Effector memory CD8-positive, alpha-beta T cell (primary cell): ENCODE results near the gene ABCF3.
"Not testable (repeated sequence)": the region's sequence is repeated elsewhere in the genome, so short reads cannot be mapped to it uniquely, and the experiment has no call there.

Experiments used
- ATAC-seq: fragments of 150-1000 bp; cut with Tn5 transposase; replicated peaks from 2 replicates; pipeline ENCODE4 v1.10.0; 2021; ENCODE audit warnings: mild to moderate bottlenecking, moderate library complexity
- DNase-seq, 3 experiments: peaks; one replicate each; pipeline ENCODE4 v3.0.0; 2021
- H3K27ac Mint-ChIP-seq, 2 donors: one replicate each; pipeline ENCODE4 v1.8.0; 2022; ENCODE audit warnings: mild to moderate bottlenecking in 2 of 2, mixed read lengths in 2 of 2, moderate library complexity in 2 of 2
- H3K27me3 Mint-ChIP-seq, 2 donors: one replicate each; pipeline ENCODE4 v1.8.0; 2022; ENCODE audit warnings: mixed read lengths in 2 of 2
- H3K36me3 Mint-ChIP-seq: one replicate; pipeline ENCODE4 v1.8.0; 2022; ENCODE audit warnings: mild to moderate bottlenecking, moderate library complexity, mixed read lengths; ENCODE audit not compliant: insufficient read depth
- H3K4me1 Mint-ChIP-seq, 2 donors: one replicate each; pipeline ENCODE4 v1.8.0; 2022; ENCODE audit warnings: low read depth in 2 of 2, mixed read lengths in 2 of 2
- H3K4me3 Mint-ChIP-seq, 2 donors: one replicate each; pipeline ENCODE4 v1.8.0; 2022; ENCODE audit warnings: mild to moderate bottlenecking in 2 of 2, mixed read lengths in 2 of 2, moderate library complexity in 2 of 2
- H3K9me3 Mint-ChIP-seq, 2 donors: one replicate each; pipeline ENCODE4 v1.8.0; 2022; ENCODE audit warnings: mixed read lengths in 2 of 2

ABCF3 gene

DNA sequence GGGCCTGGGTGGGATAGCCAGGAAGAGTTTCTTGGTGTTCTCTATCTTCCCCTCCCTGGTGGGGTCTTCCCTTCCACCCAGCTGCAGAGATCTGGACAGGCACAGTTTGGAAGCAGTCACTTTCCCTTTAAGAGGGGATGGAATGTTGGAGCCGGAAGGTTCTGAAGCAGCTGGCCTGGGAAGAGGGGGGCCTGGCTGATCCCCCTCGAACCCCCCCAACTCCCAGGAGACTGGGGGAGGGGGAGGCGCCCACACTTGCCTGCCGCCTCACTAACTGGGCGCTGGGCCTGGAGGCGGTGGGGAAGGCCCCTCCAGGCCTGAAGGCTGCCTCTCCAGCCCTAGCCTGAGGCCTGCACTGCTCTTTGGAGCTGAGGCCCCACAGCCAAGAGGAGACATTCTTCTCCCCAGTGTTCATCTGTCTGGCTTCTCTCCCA, 29.5 kb upstream of the ABCF3 start:
- Mint-ChIP-seq H3K4me1 (peaks cover 27 to 38% of the 10 kb centered on the region in 2 donors), H3K36me3 (peaks cover 8% of the 10 kb centered on the region), H3K27ac (peak overlapping the region; percentile 30 to 88), H3K4me3 (peak overlapping the region; percentile 93 to 97), H3K27me3 (no peaks in the 10 kb centered on the region), H3K9me3 (no peaks in the 10 kb centered on the region)
- DNase-seq = no peak
- ATAC-seq = no peak

DNA sequence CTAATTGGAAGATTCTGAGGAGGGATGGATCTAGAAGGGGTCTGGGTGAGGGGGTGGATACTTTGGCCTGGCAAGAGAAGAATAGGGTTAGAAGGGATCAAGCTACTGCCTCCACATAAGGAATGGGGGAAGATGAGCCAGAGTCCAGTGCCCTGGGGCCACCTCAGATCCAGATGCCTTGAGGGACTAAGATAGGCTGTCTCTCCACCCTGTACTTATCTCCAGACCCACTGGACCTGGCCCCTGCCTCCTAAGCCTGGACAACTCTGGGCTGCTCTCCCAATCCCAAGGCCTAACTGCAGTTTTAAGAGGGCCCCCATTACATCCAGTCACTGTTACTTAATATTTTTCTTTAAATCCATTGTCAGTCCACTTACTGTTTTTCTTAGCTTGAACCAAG, 28.8 kb upstream of the ABCF3 start:
- peaks cover 10% of the 10 kb centered on the region for H3K36me3 Mint-ChIP-seq
- no peak for DNase-seq

DNA sequence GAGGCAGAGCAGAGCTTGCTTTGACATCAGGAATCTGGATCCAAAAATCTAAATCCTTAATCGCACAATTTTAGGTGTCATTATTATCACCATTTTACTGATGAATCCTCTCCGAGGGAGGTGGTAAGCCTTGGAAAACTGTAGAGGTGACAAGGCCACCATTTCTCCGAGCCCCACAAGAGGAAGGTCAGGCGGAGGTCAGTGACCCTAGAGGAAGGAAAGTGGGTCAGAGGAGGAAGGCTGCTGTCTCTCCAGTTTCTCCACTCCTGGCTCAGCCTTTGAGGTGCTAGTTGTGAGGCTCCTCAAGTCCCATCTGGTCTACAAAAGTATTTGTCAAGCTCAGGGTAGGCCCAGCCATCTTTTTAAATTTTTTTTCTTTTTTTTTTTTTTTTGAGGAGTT, 27.6 kb upstream of the ABCF3 start:
- DNase-seq (no peak), ATAC-seq (no peak)
- Mint-ChIP-seq H3K27me3 (no peaks in the 10 kb centered on the region), H3K4me3 (no peak overlapping the region), H3K4me1 (peaks cover 28 to 46% of the 10 kb centered on the region in 2 donors), H3K36me3 (peaks cover 13% of the 10 kb centered on the region), H3K27ac (peak overlapping the region in 1 of 2 donors; percentile 30), H3K9me3 (no peaks in the 10 kb centered on the region)

More for the DNA sequence above, 28.8 kb upstream of the ABCF3 start:
- ATAC-seq = no peak
- Mint-ChIP-seq H3K27me3 (no peaks in the 10 kb centered on the region), H3K4me3 (peak overlapping the region; percentile 93 to 97), H3K27ac (peak overlapping the region; percentile 30 to 88), H3K9me3 (no peaks in the 10 kb centered on the region), H3K4me1 (peaks cover 28 to 40% of the 10 kb centered on the region in 2 donors)

DNA sequence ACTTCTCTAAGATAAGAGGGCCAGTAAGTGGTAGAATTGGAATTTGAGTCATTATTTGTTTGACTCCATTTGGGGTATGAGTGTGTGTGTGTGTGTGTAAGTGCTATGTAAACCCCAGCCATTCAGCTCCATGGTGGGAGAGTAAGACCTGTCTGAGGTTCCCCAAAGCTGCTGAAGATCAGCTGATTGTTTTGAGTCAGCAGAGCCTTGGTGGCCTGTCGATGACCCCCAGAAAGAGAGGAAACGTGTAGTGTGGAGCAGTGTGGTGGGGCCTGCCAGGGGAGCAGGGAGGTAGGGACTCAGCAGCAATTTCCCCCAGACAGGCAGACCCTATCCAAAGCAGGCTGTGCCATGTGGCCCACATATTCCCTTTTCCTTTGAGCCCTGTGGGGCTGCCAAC, 25.5 kb upstream of the ABCF3 start:
- DNase-seq = no peak

DNA sequence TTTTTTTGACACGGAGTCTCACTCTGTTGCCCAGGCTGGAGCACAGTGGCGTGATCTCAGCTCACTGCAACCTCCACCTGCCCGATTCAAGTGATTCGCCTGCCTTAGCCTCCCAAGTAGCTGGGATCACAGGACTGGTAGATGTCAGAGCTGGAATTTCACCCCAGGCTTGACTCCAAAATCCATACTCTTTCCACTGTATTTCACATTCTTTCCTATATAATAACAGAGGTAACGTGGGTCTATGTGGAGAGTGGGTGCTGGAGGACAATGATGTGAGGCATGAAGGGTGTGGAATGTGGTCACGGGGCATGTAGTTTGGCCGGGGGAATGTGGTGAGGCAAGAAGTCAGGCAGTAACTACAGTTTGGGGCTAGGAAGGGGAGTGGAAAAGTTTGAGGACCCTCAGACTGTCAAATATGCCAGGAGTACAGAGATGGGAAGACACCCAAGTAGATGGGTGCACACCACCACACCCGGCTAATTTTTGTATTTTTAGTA, 23.4 kb upstream of the ABCF3 start:
- not testable (repeated sequence) for H3K9me3 Mint-ChIP-seq, H3K27me3 Mint-ChIP-seq, H3K4me3 Mint-ChIP-seq, ATAC-seq, DNase-seq, H3K27ac Mint-ChIP-seq
- H3K36me3 Mint-ChIP-seq = peaks cover 13% of the 10 kb centered on the region
- peaks cover 20 to 28% of the 10 kb centered on the region in 2 donors for H3K4me1 Mint-ChIP-seq

More for the DNA sequence above, 25.5 kb upstream of the ABCF3 start:
- no peaks in the 10 kb centered on the region for H3K27me3 Mint-ChIP-seq
- H3K4me3 Mint-ChIP-seq = no peak overlapping the region
- ATAC-seq = no peak
- no peaks in the 10 kb centered on the region for H3K9me3 Mint-ChIP-seq
- H3K4me1 Mint-ChIP-seq = peaks cover 34 to 45% of the 10 kb centered on the region in 2 donors
- peaks cover 10% of the 10 kb centered on the region for H3K36me3 Mint-ChIP-seq
- no peak overlapping the region for H3K27ac Mint-ChIP-seq

DNA sequence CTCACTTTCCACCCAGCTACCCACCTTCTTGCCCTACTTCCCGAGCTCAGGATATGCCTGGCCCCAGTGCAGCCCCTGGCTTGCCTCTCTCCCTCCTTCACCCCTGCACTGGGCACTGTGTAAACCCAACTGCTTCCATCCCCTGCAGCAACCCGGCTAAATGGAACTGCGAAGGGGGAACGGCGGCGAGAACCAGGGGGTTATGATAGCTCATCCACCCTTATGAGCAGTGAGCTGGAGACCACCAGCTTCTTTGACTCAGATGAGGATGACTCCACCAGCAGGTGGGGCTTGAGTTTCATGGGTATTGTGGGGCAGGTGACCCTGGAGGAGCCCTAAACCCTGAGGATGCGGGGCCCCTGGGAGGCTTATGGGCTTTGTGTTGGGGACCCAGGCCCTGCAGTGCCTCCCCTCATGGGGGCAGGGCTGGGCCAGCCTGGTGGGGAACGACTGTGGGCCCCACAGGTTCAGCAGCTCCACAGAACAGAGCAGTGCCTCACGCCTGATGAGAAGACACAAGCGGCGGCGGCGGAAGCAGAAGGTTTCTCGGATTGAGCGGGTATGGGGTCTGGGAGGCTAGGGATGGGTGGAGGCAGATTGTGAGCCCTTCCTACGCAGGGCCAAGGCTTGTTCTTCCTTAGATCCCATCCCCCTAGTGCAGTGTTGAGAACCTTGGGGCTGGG, 21.2 kb upstream of the ABCF3 start:
- Mint-ChIP-seq H3K36me3 (peaks cover 16% of the 10 kb centered on the region), H3K9me3 (no peaks in the 10 kb centered on the region), H3K4me3 (no peak overlapping the region), H3K27me3 (no peaks in the 10 kb centered on the region), H3K4me1 (peaks cover 16 to 22% of the 10 kb centered on the region in 2 donors), H3K27ac (no peak overlapping the region)
- DNase-seq (no peak), ATAC-seq (no peak)

DNA sequence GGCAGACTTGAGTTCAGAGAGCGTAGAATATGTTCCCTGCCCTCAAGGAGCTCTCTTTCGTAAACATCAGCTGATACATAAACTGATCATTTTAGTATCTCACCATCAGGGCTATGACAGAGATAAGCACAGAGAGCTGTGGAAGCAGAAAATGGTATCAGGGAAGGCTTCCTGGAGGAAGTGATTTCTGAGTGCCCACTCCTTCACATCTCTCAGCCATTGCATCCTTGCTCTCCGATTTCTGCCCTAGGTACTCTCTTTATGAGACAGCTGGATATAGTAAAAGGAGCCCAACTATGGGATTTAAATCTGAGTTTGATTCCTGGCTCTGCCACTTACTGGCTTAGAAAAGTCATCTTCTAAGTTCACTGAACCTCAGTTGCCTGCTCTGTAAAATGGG, 20.5 kb upstream of the ABCF3 start:
- peaks cover 13% of the 10 kb centered on the region for H3K36me3 Mint-ChIP-seq
- DNase-seq = no peak
- peaks cover 11 to 16% of the 10 kb centered on the region in 2 donors for H3K4me1 Mint-ChIP-seq
- no peak overlapping the region for H3K27ac Mint-ChIP-seq
- no peak for ATAC-seq
- no peaks in the 10 kb centered on the region for H3K27me3 Mint-ChIP-seq
- H3K4me3 Mint-ChIP-seq = no peak overlapping the region
- H3K9me3 Mint-ChIP-seq = no peaks in the 10 kb centered on the region

DNA sequence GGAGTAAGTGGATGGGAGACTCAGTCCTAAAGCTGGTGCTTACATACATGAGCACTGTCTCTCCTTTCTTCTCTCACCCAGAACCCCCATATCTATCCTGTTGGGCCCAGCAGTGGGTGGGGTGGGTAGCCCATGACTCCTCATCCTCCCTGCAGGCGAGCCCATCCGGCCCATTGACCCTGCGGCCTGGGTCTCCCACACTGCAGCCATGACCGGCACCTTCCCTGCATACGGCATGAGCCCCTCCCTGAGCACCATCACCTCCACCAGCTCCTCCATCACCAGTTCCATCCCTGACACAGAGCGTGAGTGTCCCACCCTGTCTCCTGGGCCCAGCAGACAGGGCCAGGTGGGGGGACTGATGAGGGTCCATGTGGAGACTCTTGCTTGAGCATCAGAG, 19.3 kb upstream of the ABCF3 start:
- H3K27ac Mint-ChIP-seq = no peak overlapping the region
- no peak for ATAC-seq
- peaks cover 13% of the 10 kb centered on the region for H3K36me3 Mint-ChIP-seq
- H3K9me3 Mint-ChIP-seq = no peaks in the 10 kb centered on the region
- H3K4me3 Mint-ChIP-seq = no peak overlapping the region
- H3K27me3 Mint-ChIP-seq = no peaks in the 10 kb centered on the region
- H3K4me1 Mint-ChIP-seq = peaks cover 6 to 11% of the 10 kb centered on the region in 2 donors
- DNase-seq = no peak

DNA sequence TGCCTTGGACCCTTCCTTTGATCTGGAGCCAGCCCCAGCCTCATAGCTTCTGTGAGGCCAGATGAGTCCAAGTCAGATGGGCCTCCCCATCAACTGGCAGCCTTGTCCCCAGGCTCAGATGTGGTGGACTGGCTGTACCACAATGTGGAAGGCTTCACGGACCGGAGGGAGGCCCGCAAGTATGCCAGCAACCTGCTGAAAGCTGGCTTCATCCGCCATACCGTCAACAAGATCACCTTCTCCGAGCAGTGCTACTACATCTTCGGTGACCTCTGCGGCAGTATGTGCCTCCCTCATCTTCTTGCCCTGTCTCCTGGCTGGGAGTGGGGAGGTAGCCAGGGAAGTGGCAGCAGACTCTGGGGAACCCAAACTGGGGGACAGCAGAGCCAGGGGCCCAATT, 18.2 kb upstream of the ABCF3 start:
- H3K27ac Mint-ChIP-seq = no peak overlapping the region
- H3K4me3 Mint-ChIP-seq = no peak overlapping the region
- peaks cover 6% of the 10 kb centered on the region in 2 donors for H3K4me1 Mint-ChIP-seq
- no peaks in the 10 kb centered on the region for H3K9me3 Mint-ChIP-seq
- peaks cover 6% of the 10 kb centered on the region for H3K36me3 Mint-ChIP-seq
- ATAC-seq (no peak), DNase-seq (no peak)
- no peaks in the 10 kb centered on the region for H3K27me3 Mint-ChIP-seq

DNA sequence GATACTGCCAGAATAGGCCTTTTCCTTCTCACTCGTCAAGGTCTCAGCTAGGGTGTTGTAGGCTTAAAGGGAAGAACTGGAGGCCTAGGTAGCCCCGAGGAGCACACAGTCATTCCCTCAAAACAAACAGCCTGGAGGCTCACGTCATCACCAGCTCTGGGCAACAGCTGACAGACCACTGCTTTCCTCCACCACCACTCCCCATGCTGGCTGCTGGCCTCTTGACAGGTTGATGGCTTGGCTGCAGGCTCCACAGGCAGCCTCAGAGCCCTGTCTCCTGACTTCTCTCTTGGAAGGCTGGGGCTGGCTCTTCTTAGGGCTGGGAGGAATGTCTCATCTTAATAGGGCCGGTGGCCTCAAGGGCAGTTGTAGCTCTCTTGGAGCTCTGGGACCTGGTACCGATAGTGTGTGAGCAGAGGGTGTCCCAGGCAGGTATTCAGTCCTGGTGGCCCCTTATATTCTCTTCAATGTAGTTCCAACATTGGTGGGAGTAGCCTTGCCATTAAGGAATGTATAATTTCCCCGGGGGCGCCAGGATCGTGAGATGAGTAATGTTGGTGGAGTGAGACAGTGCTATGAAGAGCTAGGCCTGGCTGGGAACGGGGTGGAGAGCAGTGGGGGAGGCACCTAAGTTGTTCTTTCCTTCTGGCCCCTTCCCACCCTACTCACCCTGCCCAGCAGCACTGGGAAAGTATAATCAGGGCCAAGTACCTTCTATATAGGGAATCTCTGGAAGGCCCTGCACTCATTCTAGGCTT, 17.5 kb upstream of the ABCF3 start:
- Mint-ChIP-seq H3K9me3 (no peaks in the 10 kb centered on the region), H3K27me3 (no peaks in the 10 kb centered on the region), H3K4me1 (peaks cover 5 to 6% of the 10 kb centered on the region in 2 donors), H3K27ac (no peak overlapping the region), H3K36me3 (peaks cover 6% of the 10 kb centered on the region), H3K4me3 (no peak overlapping the region)
- no peak for ATAC-seq
- DNase-seq = no peak

DNA sequence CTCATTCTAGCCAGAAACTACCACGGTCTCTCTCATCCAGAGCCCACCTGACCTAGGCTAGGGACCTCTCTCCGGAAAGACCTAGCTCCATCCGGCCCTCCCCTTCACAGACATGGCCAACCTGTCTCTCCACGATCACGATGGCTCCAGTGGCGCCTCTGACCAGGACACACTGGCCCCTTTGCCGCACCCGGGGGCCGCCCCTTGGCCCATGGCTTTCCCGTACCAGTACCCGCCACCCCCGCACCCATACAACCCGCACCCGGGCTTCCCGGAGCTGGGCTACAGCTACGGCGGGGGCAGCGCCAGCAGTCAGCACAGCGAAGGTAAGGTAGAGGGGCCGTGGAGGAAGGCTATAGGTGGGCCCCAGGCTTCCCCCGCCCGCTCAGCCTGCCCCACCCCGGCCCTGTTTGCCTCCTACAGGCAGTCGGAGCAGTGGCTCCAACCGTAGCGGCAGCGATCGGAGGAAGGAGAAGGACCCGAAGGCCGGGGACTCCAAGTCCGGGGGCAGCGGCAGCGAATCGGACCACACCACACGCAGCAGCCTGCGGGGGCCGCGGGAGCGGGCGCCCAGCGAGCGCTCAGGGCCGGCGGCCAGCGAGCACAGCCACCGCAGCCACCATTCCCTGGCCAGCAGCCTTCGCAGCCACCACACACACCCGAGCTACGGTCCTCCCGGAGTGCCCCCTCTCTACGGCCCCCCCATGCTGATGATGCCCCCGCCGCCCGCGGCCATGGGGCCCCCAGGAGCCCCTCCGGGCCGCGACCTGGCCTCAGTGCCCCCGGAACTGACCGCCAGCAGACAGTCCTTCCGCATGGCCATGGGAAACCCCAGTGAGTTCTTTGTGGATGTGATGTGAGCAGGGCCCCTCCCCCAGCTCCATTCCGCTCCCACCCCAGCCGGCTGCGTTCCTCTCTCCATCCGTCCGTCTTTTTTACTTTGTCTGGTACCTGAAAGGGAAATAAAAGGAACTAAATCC, 15.8 kb upstream of the ABCF3 start:
- H3K27ac Mint-ChIP-seq = no peak overlapping the region
- no peak for DNase-seq
- H3K9me3 Mint-ChIP-seq = no peaks in the 10 kb centered on the region
- no peak overlapping the region for H3K4me3 Mint-ChIP-seq
- H3K27me3 Mint-ChIP-seq = no peaks in the 10 kb centered on the region
- peaks cover 0 to under 1% of the 10 kb centered on the region in 2 donors for H3K4me1 Mint-ChIP-seq
- ATAC-seq = no peak
- H3K36me3 Mint-ChIP-seq = peaks cover 14% of the 10 kb centered on the region

DNA sequence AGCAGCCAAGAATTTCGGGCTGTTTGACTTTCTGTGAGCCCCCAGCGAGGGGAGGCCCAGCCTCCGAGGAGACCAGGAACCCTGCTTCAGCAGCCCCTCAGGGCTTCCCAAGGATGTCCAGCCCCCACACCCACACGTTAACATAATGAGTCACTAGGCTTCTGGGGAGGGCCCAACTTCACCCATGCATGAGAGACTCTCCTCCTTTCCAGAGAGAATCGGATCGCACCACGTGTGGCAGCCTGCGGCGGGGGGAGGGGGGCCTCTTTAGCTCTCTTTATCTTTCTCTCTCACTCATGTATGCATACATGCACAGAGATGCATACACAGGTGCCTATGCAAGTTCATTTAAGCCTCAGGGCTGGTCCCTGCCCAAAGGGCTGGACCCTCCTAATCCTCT, 14.4 kb upstream of the ABCF3 start:
- no peak for ATAC-seq
- peaks cover 11 to 12% of the 10 kb centered on the region in 2 donors for H3K4me1 Mint-ChIP-seq
- H3K4me3 Mint-ChIP-seq = no peak overlapping the region
- peak overlapping the region in 1 of 2 donors; percentile 47 for H3K27ac Mint-ChIP-seq
- peaks cover 21% of the 10 kb centered on the region for H3K36me3 Mint-ChIP-seq
- no peaks in the 10 kb centered on the region for H3K27me3 Mint-ChIP-seq
- DNase-seq = no peak
- no peaks in the 10 kb centered on the region for H3K9me3 Mint-ChIP-seq
